A549 (cell line): ENCODE measurements around the gene FMNL2. TPM values are rescaled to one million over a fixed set of nuclear protein-coding genes. Genes with fewer than 3 reads are reported as not detected.

Source experiments
- ATAC-seq, 2 experiments: fragments of 200-7000 bp in 1 of 2; fragments of >200 bp in 1 of 2; cut with Nextera tagmentation in 1 of 2; cut with Tn5 transposase in 1 of 2; 3 replicates each; pipeline versions ENCODE4 v1.8.0 to v1.9.1; 2018 to 2020; ENCODE audit warnings: mild to moderate bottlenecking in 1 of 2, moderate library complexity in 1 of 2
- CTCF ChIA-PET: fragments of 300-600 bp; sonication (Branson Sonifier 250); formaldehyde crosslinking; extraction: SDS; loops from one replicate; lab custom pipeline; 2021; ENCODE audit warnings: antibody characterized with exemption, inconsistent platforms; lab: Yijun Ruan, JAX
- POLR2A ChIA-PET: fragments of 350-600 bp; formaldehyde crosslinking; extraction: SDS; loops from one replicate; lab custom pipeline; 2021; ENCODE audit warnings: antibody characterized with exemption, inconsistent platforms; lab: Yijun Ruan, JAX
- DNase-seq, 2 experiments: peaks; one replicate each; pipeline versions ENCODE4 v3.0.0 to v3.0.0-alpha.2; 2011 to 2016; ENCODE audit warnings: low read depth in 1 of 2, low spot score in 1 of 2
- FAIRE-seq: peaks from 2 replicates; lab custom pipeline; 2011; peaks lifted over from hg19 to GRCh38; lab: Jason Lieb, UNC
- H3K27ac ChIP-seq, 2 experiments: fragments of >200 bp; sonication (Bioruptor Twin); formaldehyde crosslinking; 3 replicates each; pipeline ENCODE4 v1.5.1; 2016 to 2017
- H3K4me1 ChIP-seq: fragments of >200 bp; sonication (Bioruptor Twin); formaldehyde crosslinking; 3 replicates; pipeline ENCODE4 v1.6.1; 2016
- H3K4me2 ChIP-seq: fragments of >200 bp; sonication (Bioruptor Twin); formaldehyde crosslinking; 3 replicates; pipeline ENCODE4 v1.6.1; 2016
- H3K4me3 ChIP-seq: fragments of >200 bp; sonication (Bioruptor Twin); formaldehyde crosslinking; 3 replicates; pipeline ENCODE4 v1.5.1; 2016
- H3K9me3 ChIP-seq: fragments of >200 bp; sonication (Bioruptor Twin); formaldehyde crosslinking; 3 replicates; pipeline ENCODE4 v1.6.1; 2016
- BHLHE40 ChIP-seq: IDR thresholded peaks from 2 replicates; pipeline ENCODE4 v1.6.1; 2012; ENCODE audit warnings: low read depth, low read length, inconsistent platforms
- CBX2 ChIP-seq: fragments of 200-600 bp; sonication (generic); IDR thresholded peaks from 2 replicates; pipeline ENCODE4 v1.6.1; 2016; ENCODE audit warnings: low read depth, mild to moderate bottlenecking, borderline replicate concordance
- CBX8 ChIP-seq: fragments of 200-600 bp; sonication (generic); IDR thresholded peaks from 2 replicates; pipeline ENCODE4 v1.6.1; 2016
- CEBPB ChIP-seq, 2 experiments: fragments of >200 bp in 1 of 2; sonication (Bioruptor Twin) in 1 of 2; formaldehyde crosslinking in 1 of 2; IDR thresholded peaks; 2 replicates each; pipeline ENCODE4 v1.6.1; 2012 to 2016
- CHD2 ChIP-seq: fragments of 150-350 bp; IDR thresholded peaks from 2 replicates; pipeline ENCODE4 v1.6.1; 2014; ENCODE audit warnings: low read length; ENCODE audit not compliant: partially characterized antibody
- CHD4 ChIP-seq: fragments of 200-600 bp; sonication (generic); IDR thresholded peaks from 2 replicates; pipeline ENCODE4 v1.6.1; 2016; ENCODE audit warnings: antibody characterized with exemption, mild to moderate bottlenecking, borderline replicate concordance
- EHF ChIP-seq: fragments of 250-450 bp; sonication (Bioruptor Pico); IDR thresholded peaks from 2 replicates; pipeline ENCODE4 v1.5.0; 2020; ENCODE audit warnings: mild to moderate bottlenecking
- EP300 ChIP-seq, 2 experiments: fragments of >200 bp; sonication (Bioruptor Twin); formaldehyde crosslinking; IDR thresholded peaks; 2 replicates in 1 of 2; 3 replicates in 1 of 2; pipeline ENCODE4 v1.6.1; 2016 to 2017
- FOSB ChIP-seq: fragments of 250-450 bp; sonication (Bioruptor Pico); IDR thresholded peaks from 2 replicates; pipeline ENCODE4 v1.5.0; 2020; ENCODE audit warnings: mild to moderate bottlenecking, moderate library complexity
- FOSL2 ChIP-seq, 2 experiments: fragments of 450-650 bp in 1 of 2; fragments of >200 bp in 1 of 2; sonication (Bioruptor Twin) in 1 of 2; formaldehyde crosslinking; IDR thresholded peaks; 2 replicates each; pipeline versions ENCODE4 v1.5.0 to v1.6.1; 2016 to 2020; ENCODE audit warnings: mild to moderate bottlenecking in 1 of 2, moderate library complexity in 1 of 2
- FOXS1 ChIP-seq: fragments of 250-450 bp; sonication (Bioruptor Pico); IDR thresholded peaks from 2 replicates; pipeline ENCODE4 v1.5.0; 2020; ENCODE audit warnings: mild to moderate bottlenecking, moderate library complexity
- HDAC2 ChIP-seq: fragments of 200-600 bp; sonication (generic); IDR thresholded peaks from 2 replicates; pipeline ENCODE4 v1.6.1; 2016
- HOXA7 ChIP-seq: fragments of 250-450 bp; sonication (Bioruptor Pico); IDR thresholded peaks from 2 replicates; pipeline ENCODE4 v1.5.0; 2020; ENCODE audit warnings: mild to moderate bottlenecking, moderate library complexity
- JUN ChIP-seq, 2 experiments: fragments of >200 bp; sonication (Bioruptor Twin); formaldehyde crosslinking; IDR thresholded peaks; 2 replicates in 1 of 2; 3 replicates in 1 of 2; pipeline ENCODE4 v1.6.1; 2016 to 2017
- KDM5A ChIP-seq: fragments of 200-600 bp; sonication (generic); IDR thresholded peaks from 2 replicates; pipeline ENCODE4 v1.6.1; 2016; ENCODE audit warnings: antibody characterized with exemption, mild to moderate bottlenecking
- MAFK ChIP-seq: fragments of 450-650 bp; IDR thresholded peaks from 2 replicates; pipeline ENCODE4 v1.6.1; 2014; ENCODE audit not compliant: partially characterized antibody
- MYC ChIP-seq: IDR thresholded peaks from 2 replicates; pipeline ENCODE4 v1.6.1; 2012; ENCODE audit warnings: mild to moderate bottlenecking, inconsistent platforms, low read length, improper control_type of control experiment, borderline replicate concordance
- NR3C1 ChIP-seq: fragments of >200 bp; sonication (Bioruptor Twin); formaldehyde crosslinking; IDR thresholded peaks from 3 replicates; pipeline ENCODE4 v1.6.1; 2017
- POLR2A ChIP-seq: IDR thresholded peaks from 2 replicates; pipeline ENCODE4 v1.6.1; 2012; ENCODE audit warnings: mild to moderate bottlenecking, low read length
- POLR2AphosphoS2 ChIP-seq: conservative IDR thresholded peaks from 2 replicates; pipeline ENCODE4 v1.6.1; 2012; ENCODE audit warnings: low read length, improper control_type of control experiment, inconsistent platforms
- RARB ChIP-seq: fragments of 250-450 bp; sonication (Bioruptor Pico); IDR thresholded peaks from 2 replicates; pipeline ENCODE4 v1.8.0; 2021; ENCODE audit warnings: mild to moderate bottlenecking, moderate library complexity
- RCOR1 ChIP-seq: fragments of 150-350 bp; IDR thresholded peaks from 2 replicates; pipeline ENCODE4 v1.6.1; 2014; ENCODE audit warnings: antibody characterized with exemption, low read length, low read depth
- RFX5 ChIP-seq: fragments of 450-650 bp; IDR thresholded peaks from 2 replicates; pipeline ENCODE4 v1.7.1; 2014; ENCODE audit warnings: antibody characterized with exemption, mild to moderate bottlenecking, moderate library complexity
- SMC3 ChIP-seq: fragments of >200 bp; sonication (Bioruptor Twin); formaldehyde crosslinking; IDR thresholded peaks from 3 replicates; pipeline ENCODE4 v1.6.1; 2018; ENCODE audit warnings: inconsistent platforms
- SREBF2 ChIP-seq: fragments of 450-650 bp; IDR thresholded peaks from 2 replicates; pipeline ENCODE4 v1.6.1; 2014; ENCODE audit warnings: mild to moderate bottlenecking, moderate library complexity
- TFCP2L1 ChIP-seq: fragments of 250-450 bp; sonication (Bioruptor Pico); IDR thresholded peaks from 2 replicates; pipeline ENCODE4 v1.5.0; 2021; ENCODE audit warnings: mild to moderate bottlenecking
- TP53 ChIP-seq: fragments of 250-450 bp; sonication (Bioruptor Pico); IDR thresholded peaks from 2 replicates; pipeline ENCODE4 v1.5.0; 2021; ENCODE audit warnings: mild to moderate bottlenecking, moderate library complexity
- ZC3H11A ChIP-seq: fragments of 450-650 bp; IDR thresholded peaks from 2 replicates; pipeline ENCODE4 v1.6.1; 2014; ENCODE audit warnings: antibody characterized with exemption, mild to moderate bottlenecking
- ZNF302 ChIP-seq: fragments of 250-450 bp; sonication (Bioruptor Pico); IDR thresholded peaks from 2 replicates; pipeline ENCODE4 v1.9.0; 2021; ENCODE audit warnings: inconsistent platforms, mild to moderate bottlenecking, moderate library complexity
- WGBS: methylation state at CpG from one replicate; pipeline ENCODE4 v1.1.6; 2017; ENCODE audit errors: missing lambda C conversion rate; 5-methylcytosine and 5-hydroxymethylcytosine counted together
- polyA plus RNA-seq, 4 experiments: library from polyadenylated mRNA; depleted of rRNA in 3 of 4; stranded (reverse); fragments of >200 nt; fragmentation: RNase III in 1 of 4; extraction: RNeasy Plus Mini Kit Qiagen cat#74134 plus additional on column Dnase treatment in 1 of 4; gene quantifications; 2 replicates in 3 of 4; 3 replicates in 1 of 4; pipeline ENCODE4 v1.2.3, GENCODE V29; 2011 to 2017
- TF ChIP-seq, protein P1 (sequence below): fragments of >200 bp; sonication (Bioruptor Twin); formaldehyde crosslinking; IDR thresholded peaks from 3 replicates; pipeline ENCODE4 v1.5.1; 2016

Gene FMNL2
- polyA plus RNA-seq, 2 of the 4 experiments (the other 2 are of a cell fraction): 27.9 to 36.5 TPM

DNA sequence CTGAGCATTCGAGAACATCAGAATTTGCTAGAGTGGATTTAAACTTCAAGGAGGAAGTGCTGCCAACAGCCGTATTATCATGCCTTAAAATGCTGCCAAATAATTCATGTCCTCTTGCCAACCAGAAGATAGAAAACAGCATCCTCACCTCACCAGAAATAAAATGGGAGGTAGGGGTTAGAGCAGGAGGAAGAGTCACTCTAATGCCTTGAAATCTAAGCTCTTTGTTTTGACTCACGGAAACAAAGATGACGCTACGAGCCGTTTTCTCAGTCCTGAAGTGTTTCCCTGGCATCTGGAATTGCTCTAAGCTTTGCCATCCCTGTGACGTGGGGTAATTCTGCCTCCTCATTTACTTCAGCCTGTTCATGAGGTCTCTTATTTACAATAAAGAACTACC, 285.2 kb downstream of the FMNL2 start:
- WGBS: 92% methylated on average over 7 of the region's 7 CpGs

DNA sequence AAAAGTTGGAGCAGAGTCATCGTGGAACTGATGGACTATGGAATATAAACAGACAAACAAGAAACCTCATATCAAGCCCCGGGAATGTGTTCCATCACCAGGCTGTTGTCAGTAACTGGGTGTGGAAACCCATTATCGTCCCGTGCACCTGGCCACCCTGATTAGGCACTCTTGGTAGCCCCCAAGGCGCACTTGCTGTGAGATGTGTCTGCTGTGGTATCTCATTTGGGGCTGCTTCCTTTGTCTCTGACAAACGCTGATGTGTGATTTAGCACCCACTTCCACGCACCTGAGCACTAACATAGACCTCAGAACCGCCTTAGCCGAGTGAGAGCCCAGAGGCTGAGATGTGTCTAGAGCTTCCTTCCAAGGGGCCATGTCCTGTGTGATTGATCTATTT, 286.0 kb downstream of the FMNL2 start:
- no peak overlapping the region for H3K4me2 ChIP-seq
- H3K9me3 ChIP-seq: no peaks in the 10 kb centered on the region
- ATAC-seq (no peak), DNase-seq (no peak), FAIRE-seq (no peak)
- WGBS: 91% methylated on average over 9 of the region's 9 CpGs
- no peak for TF ChIP-seq FOXS1 (CRISPR knock-in tag)
- no peak for TF ChIP-seq POLR2AphosphoS2
- no peak for TF ChIP-seq NR3C1
- no peak for TF ChIP-seq CBX2
- TF ChIP-seq, protein P1, sequence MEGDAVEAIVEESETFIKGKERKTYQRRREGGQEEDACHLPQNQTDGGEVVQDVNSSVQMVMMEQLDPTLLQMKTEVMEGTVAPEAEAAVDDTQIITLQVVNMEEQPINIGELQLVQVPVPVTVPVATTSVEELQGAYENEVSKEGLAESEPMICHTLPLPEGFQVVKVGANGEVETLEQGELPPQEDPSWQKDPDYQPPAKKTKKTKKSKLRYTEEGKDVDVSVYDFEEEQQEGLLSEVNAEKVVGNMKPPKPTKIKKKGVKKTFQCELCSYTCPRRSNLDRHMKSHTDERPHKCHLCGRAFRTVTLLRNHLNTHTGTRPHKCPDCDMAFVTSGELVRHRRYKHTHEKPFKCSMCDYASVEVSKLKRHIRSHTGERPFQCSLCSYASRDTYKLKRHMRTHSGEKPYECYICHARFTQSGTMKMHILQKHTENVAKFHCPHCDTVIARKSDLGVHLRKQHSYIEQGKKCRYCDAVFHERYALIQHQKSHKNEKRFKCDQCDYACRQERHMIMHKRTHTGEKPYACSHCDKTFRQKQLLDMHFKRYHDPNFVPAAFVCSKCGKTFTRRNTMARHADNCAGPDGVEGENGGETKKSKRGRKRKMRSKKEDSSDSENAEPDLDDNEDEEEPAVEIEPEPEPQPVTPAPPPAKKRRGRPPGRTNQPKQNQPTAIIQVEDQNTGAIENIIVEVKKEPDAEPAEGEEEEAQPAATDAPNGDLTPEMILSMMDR: no peak
- TF ChIP-seq RARB (CRISPR knock-in tag): no peak
- no peak for TF ChIP-seq MAFK
- TF ChIP-seq TFCP2L1: no peak
- no peak for TF ChIP-seq FOSB (CRISPR knock-in tag)
- TF ChIP-seq RFX5: no peak
- TF ChIP-seq EP300 (IDR thresholded peaks at IDR 0.05): no peak
- no peak for TF ChIP-seq ZC3H11A
- TF ChIP-seq ZNF302: no peak
- TF ChIP-seq TP53: no peak
- TF ChIP-seq CBX8: no peak
- no peak for TF ChIP-seq MYC
- no peak for TF ChIP-seq FOSL2 (IDR thresholded peaks at IDR 0.05)
- TF ChIP-seq FOSL2 (CRISPR knock-in tag; IDR thresholded peaks at IDR 0.05): no peak
- no peak for TF ChIP-seq RCOR1
- no peak for TF ChIP-seq JUN (IDR thresholded peaks at IDR 0.05)
- H3K4me3 ChIP-seq: no peak overlapping the region
- ChIA-PET CTCF (interaction anchor here (1.0 to 2.0 kb wide), 4 partner anchors 14 to 584 kb away, joined by 3 to 5 read pairs (median 4); partner anchors contain the start of gene STAM2), POLR2A (no interaction called here)
- H3K4me1 ChIP-seq: no peaks in the 10 kb centered on the region
- no peak overlapping the region for H3K27ac ChIP-seq

More for the DNA sequence above, 285.2 kb downstream of the FMNL2 start:
- TF ChIP-seq FOXS1 (CRISPR knock-in tag): no peak
- no peak for TF ChIP-seq POLR2A
- no peak for DNase-seq
- ChIA-PET CTCF (interaction anchor here (1.3 to 2.0 kb wide), 2 partner anchors 431 to 444 kb away, joined by 3 to 5 read pairs; partner anchors contain the start of gene STAM2), POLR2A (no interaction called here)
- Histone ChIP-seq H3K27ac (no peak overlapping the region), H3K4me2 (no peak overlapping the region), H3K4me3 (no peak overlapping the region), H3K4me1 (no peaks in the 10 kb centered on the region), H3K9me3 (no peaks in the 10 kb centered on the region)
- no peak for ATAC-seq
- FAIRE-seq: no peak

DNA sequence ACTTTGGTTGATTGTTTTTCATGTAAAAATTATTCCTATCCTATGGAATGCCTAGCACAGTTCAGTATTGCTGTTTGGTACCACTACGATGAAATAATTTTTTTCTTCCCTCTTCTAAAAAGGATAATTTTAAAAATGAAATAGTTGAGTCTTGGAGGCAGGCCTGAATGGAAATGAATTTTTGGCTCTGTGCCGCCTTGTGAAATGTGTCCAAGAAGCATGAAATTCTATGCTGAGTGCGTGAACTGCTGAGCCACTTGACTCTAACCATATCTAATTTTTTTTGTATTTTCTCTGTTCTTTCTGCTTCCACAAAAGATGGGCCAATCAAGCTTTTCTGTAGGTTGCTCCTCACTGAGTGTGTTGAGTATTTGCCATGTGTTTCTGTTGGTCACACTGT, 287.2 kb downstream of the FMNL2 start:
- no peaks in the 10 kb centered on the region for H3K4me1 ChIP-seq
- POLR2A ChIA-PET: no interaction called here
- no peak overlapping the region for H3K4me2 ChIP-seq
- no peak overlapping the region for H3K4me3 ChIP-seq
- 93% methylated on average over 3 of the region's 3 CpGs for WGBS
- CTCF ChIA-PET: interaction anchor here (1.1 to 1.4 kb wide), 2 partner anchors 13 to 14 kb away, joined by 4 read pairs; no protein-coding TSS in a partner anchor
- TF ChIP-seq SREBF2 (no peak), FOSL2 (IDR thresholded peaks at IDR 0.05) (no peak), FOSL2 (CRISPR knock-in tag; IDR thresholded peaks at IDR 0.05) (no peak), NR3C1 (no peak), HDAC2 (no peak), SMC3 (no peak), TFCP2L1 (no peak), CEBPB (IDR thresholded peaks at IDR 0.05) (no peak), CHD2 (no peak), EHF (CRISPR knock-in tag) (no peak), BHLHE40 (no peak), CHD4 (no peak), KDM5A (no peak), HOXA7 (CRISPR knock-in tag) (no peak), CBX2 (no peak)
- DNase-seq: no peak
- no peak overlapping the region for H3K27ac ChIP-seq
- FAIRE-seq: no peak
- no peaks in the 10 kb centered on the region for H3K9me3 ChIP-seq
- ATAC-seq: no peak
